CD4-positive, CD25-positive, alpha-beta regulatory T cell (primary cell): ENCODE measurements around the gene DEGS1. TPM values are rescaled to one million over a fixed set of nuclear protein-coding genes. Genes with fewer than 3 reads are reported as not detected.

Experiments
- ATAC-seq, 2 donors: fragments of 150-1000 bp; cut with Tn5 transposase; one replicate each; pipeline ENCODE4 v1.10.0; 2021; ENCODE audit warnings: low read depth in 2 of 2, moderate number of reproducible peaks in 2 of 2, moderate library complexity in 1 of 2
- DNase-seq, 3 donors: peaks; one replicate each; pipeline versions ENCODE4 v3.0.0 to v3.0.0-alpha.2; 2012 to 2022; ENCODE audit warnings: mixed read lengths in 1 of 3
- H3K27ac ChIP-seq: one replicate; pipeline ENCODE4 v1.7.0; 2013; ENCODE audit warnings: mild to moderate bottlenecking, low read length; ENCODE audit not compliant: insufficient read depth, poor library complexity, severe bottlenecking
- H3K27me3 ChIP-seq: one replicate; pipeline ENCODE4 v1.7.0; 2013; ENCODE audit warnings: low read length; ENCODE audit not compliant: control insufficient read depth, insufficient read depth
- H3K36me3 ChIP-seq: one replicate; pipeline ENCODE4 v1.7.0; 2013; ENCODE audit warnings: mild to moderate bottlenecking, low read length, moderate library complexity; ENCODE audit not compliant: control insufficient read depth, insufficient read depth
- H3K4me1 ChIP-seq: 2 replicates; pipeline ENCODE4 v1.7.0; 2013; ENCODE audit warnings: mild to moderate bottlenecking, low read length; ENCODE audit not compliant: insufficient read depth, control insufficient read depth, poor library complexity, severe bottlenecking
- H3K4me3 ChIP-seq: one replicate; pipeline ENCODE4 v1.7.0; 2013; ENCODE audit warnings: low read depth, mild to moderate bottlenecking, low read length, moderate library complexity
- H3K9me3 ChIP-seq, 2 experiments: 1 replicate in 1 of 2; 2 replicates in 1 of 2; pipeline ENCODE4 v1.7.0; 2013; ENCODE audit warnings: low read length in 2 of 2, mild to moderate bottlenecking in 1 of 2, moderate library complexity in 1 of 2; ENCODE audit not compliant: control insufficient read depth in 2 of 2
- H3K27ac Mint-ChIP-seq, 3 donors: one replicate each; pipeline ENCODE4 v1.8.0; 2020 to 2022; ENCODE audit warnings: mild to moderate bottlenecking in 3 of 3, mixed read lengths in 3 of 3, moderate library complexity in 2 of 3
- H3K27me3 Mint-ChIP-seq: one replicate; pipeline ENCODE4 v1.8.0; 2022; ENCODE audit warnings: mild to moderate bottlenecking, mixed read lengths
- H3K36me3 Mint-ChIP-seq: one replicate; pipeline ENCODE4 v1.8.0; 2020; ENCODE audit warnings: mixed read lengths
- H3K4me1 Mint-ChIP-seq, 4 donors: one replicate each; pipeline ENCODE4 v1.8.0; 2020 to 2022; ENCODE audit warnings: mixed read lengths in 4 of 4, mild to moderate bottlenecking in 1 of 4
- H3K4me3 Mint-ChIP-seq, 4 donors: one replicate each; pipeline ENCODE4 v1.8.0; 2020 to 2022; ENCODE audit warnings: mild to moderate bottlenecking in 4 of 4, mixed read lengths in 4 of 4, moderate library complexity in 3 of 4
- H3K9me3 Mint-ChIP-seq, 7 donors: one replicate each; pipeline ENCODE4 v1.8.0; 2020 to 2022; ENCODE audit warnings: mixed read lengths in 7 of 7, mild to moderate bottlenecking in 3 of 7, moderate library complexity in 2 of 7
- polyA plus RNA-seq, 4 donors: library from polyadenylated mRNA; unstranded; fragments of 300-500 nt; fragmentation: Illumina TruSeq; gene quantifications; one replicate each; pipeline ENCODE4 v1.2.3, GENCODE V29; 2021
- total RNA-seq: library from RNA; stranded (reverse); gene quantifications from one replicate; pipeline ENCODE4 v1.2.3, GENCODE V29; 2022

DEGS1 gene
- total RNA-seq, result 46.1 TPM
- 100 to 1,000 TPM; 108 to 161 (median 133) TPM for polyA plus RNA-seq

GRCh38 chr1:224182866-224183590 is at the start of gene DEGS1:
Gene DEGS1 (plus strand): TSS chr1:224183240. CDS start chr1:224183337, 97 bp downstream.
- Mint-ChIP-seq H3K36me3 (peaks cover 7% of the 10 kb centered on the region), H3K9me3 (no peaks in the 10 kb centered on the region), H3K4me3 (peak within 1 kb of the TSS; percentile 91 to 96 (median 93)), H3K27me3 (peaks cover 9% of the 10 kb centered on the region), H3K27ac (peak within 1 kb of the TSS; percentile 95 to 97 (median 97)), H3K4me1 (peaks cover 6 to 58% (median 38%) of the 10 kb centered on the region in 4 donors)
- peak within 1 kb of the TSS; percentile 95 for H3K4me3 ChIP-seq
- peaks cover 45% of the 10 kb centered on the region for H3K4me1 ChIP-seq
- ATAC-seq, result peak; percentile 78 to 83
- no peaks in the 10 kb centered on the region for H3K27me3 ChIP-seq
- H3K36me3 ChIP-seq, result no peaks in the 10 kb centered on the region
- peak within 1 kb of the TSS; percentile 95 for H3K27ac ChIP-seq
- peak; percentile 81 to 88 (median 86) for DNase-seq
- no peaks in the 10 kb centered on the region for H3K9me3 ChIP-seq

- Mint-ChIP-seq H3K36me3 (peaks cover 26% of the 10 kb centered on the region), H3K9me3 (no peaks in the 10 kb centered on the region), H3K27ac (no peak overlapping the region), H3K4me1 (peaks cover 3 to 9% (median 6%) of the 10 kb centered on the region in 4 donors), H3K27me3 (no peaks in the 10 kb centered on the region), H3K4me3 (no peak overlapping the region)
- H3K4me3 ChIP-seq, result no peak overlapping the region
- no peaks in the 10 kb centered on the region for H3K4me1 ChIP-seq
- peaks cover 63% of the 10 kb centered on the region for H3K36me3 ChIP-seq
- ATAC-seq, result no peak
- no peak overlapping the region for H3K27ac ChIP-seq
- no peaks in the 10 kb centered on the region for H3K27me3 ChIP-seq
- H3K9me3 ChIP-seq, result no peaks in the 10 kb centered on the region
- no peak for DNase-seq
Measured at GRCh38 chr1:224133741-224134299, 49.2 kb upstream of the DEGS1 start.

GRCh38 chr1:224137518-224137917 is 45.5 kb upstream of the DEGS1 start:
- no peaks in the 10 kb centered on the region for H3K9me3 ChIP-seq
- H3K27me3 ChIP-seq, result no peaks in the 10 kb centered on the region
- ATAC-seq (no peak), DNase-seq (no peak)
- H3K27ac Mint-ChIP-seq, result peak overlapping the region in 1 of 3 donors; percentile 56
- peaks cover 62% of the 10 kb centered on the region for H3K36me3 ChIP-seq
- peaks cover 6% of the 10 kb centered on the region for H3K36me3 Mint-ChIP-seq
- H3K9me3 Mint-ChIP-seq, result no peaks in the 10 kb centered on the region
- no peak overlapping the region for H3K27ac ChIP-seq
- H3K4me3 ChIP-seq, result no peak overlapping the region
- no peaks in the 10 kb centered on the region for H3K4me1 ChIP-seq
- no peaks in the 10 kb centered on the region for H3K27me3 Mint-ChIP-seq
- H3K4me1 Mint-ChIP-seq, result no peaks in the 10 kb centered on the region
- no peak overlapping the region for H3K4me3 Mint-ChIP-seq

- H3K4me3 Mint-ChIP-seq, result no peak overlapping the region
- ATAC-seq, result no peak
- Histone ChIP-seq H3K36me3 (peaks cover 56% of the 10 kb centered on the region), H3K27ac (no peak overlapping the region), H3K9me3 (no peaks in the 10 kb centered on the region), H3K27me3 (no peaks in the 10 kb centered on the region), H3K4me3 (no peak overlapping the region), H3K4me1 (no peaks in the 10 kb centered on the region)
- H3K36me3 Mint-ChIP-seq, result no peaks in the 10 kb centered on the region
- H3K27me3 Mint-ChIP-seq, result no peaks in the 10 kb centered on the region
- H3K4me1 Mint-ChIP-seq, result no peaks in the 10 kb centered on the region
- no peak for DNase-seq
- no peak overlapping the region for H3K27ac Mint-ChIP-seq
- H3K9me3 Mint-ChIP-seq, result no peaks in the 10 kb centered on the region
Measured at GRCh38 chr1:224138198-224138597, 44.8 kb upstream of the DEGS1 start.

- no peak overlapping the region for H3K27ac Mint-ChIP-seq
- ATAC-seq, result no peak
- Histone ChIP-seq H3K9me3 (no peaks in the 10 kb centered on the region), H3K4me3 (no peak overlapping the region), H3K27ac (no peak overlapping the region), H3K4me1 (no peaks in the 10 kb centered on the region), H3K36me3 (peaks cover 33% of the 10 kb centered on the region), H3K27me3 (no peaks in the 10 kb centered on the region)
- no peak overlapping the region for H3K4me3 Mint-ChIP-seq
- H3K4me1 Mint-ChIP-seq, result no peaks in the 10 kb centered on the region
- no peaks in the 10 kb centered on the region for H3K9me3 Mint-ChIP-seq
- no peak for DNase-seq
- no peaks in the 10 kb centered on the region for H3K27me3 Mint-ChIP-seq
- no peaks in the 10 kb centered on the region for H3K36me3 Mint-ChIP-seq
Measured at GRCh38 chr1:224141693-224142092, 41.3 kb upstream of the DEGS1 start.

- DNase-seq, result no peak
- Histone ChIP-seq H3K27me3 (no peaks in the 10 kb centered on the region), H3K36me3 (peaks cover 24% of the 10 kb centered on the region), H3K4me3 (no peak overlapping the region), H3K27ac (no peak overlapping the region), H3K4me1 (no peaks in the 10 kb centered on the region), H3K9me3 (no peaks in the 10 kb centered on the region)
- Mint-ChIP-seq H3K4me3 (no peak overlapping the region), H3K27me3 (no peaks in the 10 kb centered on the region), H3K36me3 (peaks cover 8% of the 10 kb centered on the region), H3K9me3 (no peaks in the 10 kb centered on the region), H3K4me1 (peaks cover 11 to 22% (median 14%) of the 10 kb centered on the region in 4 donors), H3K27ac (peak overlapping the region in 2 of 3 donors; percentile 9 to 67)
- ATAC-seq, result no peak
Measured at GRCh38 chr1:224149709-224150108, 33.3 kb upstream of the DEGS1 start.

GRCh38 chr1:224151117-224151516 is 31.9 kb upstream of the DEGS1 start:
- Mint-ChIP-seq H3K9me3 (no peaks in the 10 kb centered on the region), H3K27ac (peak overlapping the region in 2 of 3 donors; percentile 5 to 53), H3K4me3 (no peak overlapping the region), H3K27me3 (no peaks in the 10 kb centered on the region), H3K36me3 (peaks cover 13% of the 10 kb centered on the region), H3K4me1 (peaks cover 11 to 22% (median 14%) of the 10 kb centered on the region in 4 donors)
- Histone ChIP-seq H3K27ac (no peak overlapping the region), H3K9me3 (no peaks in the 10 kb centered on the region), H3K27me3 (no peaks in the 10 kb centered on the region), H3K4me1 (no peaks in the 10 kb centered on the region), H3K4me3 (no peak overlapping the region), H3K36me3 (peaks cover 24% of the 10 kb centered on the region)
- no peak for DNase-seq
- no peak for ATAC-seq

GRCh38 chr1:224157316-224157715 is 25.7 kb upstream of the DEGS1 start:
- Mint-ChIP-seq H3K27ac (peak overlapping the region in 1 of 3 donors; percentile 29), H3K36me3 (peaks cover 24% of the 10 kb centered on the region), H3K4me3 (no peak overlapping the region), H3K9me3 (no peaks in the 10 kb centered on the region), H3K27me3 (no peaks in the 10 kb centered on the region), H3K4me1 (peaks cover 0 to 3% (median under 1%) of the 10 kb centered on the region in 4 donors)
- Histone ChIP-seq H3K27ac (no peak overlapping the region), H3K4me1 (no peaks in the 10 kb centered on the region), H3K4me3 (no peak overlapping the region), H3K9me3 (no peaks in the 10 kb centered on the region), H3K27me3 (no peaks in the 10 kb centered on the region), H3K36me3 (peaks cover 46% of the 10 kb centered on the region)
- ATAC-seq (no peak), DNase-seq (no peak)
